NCI-H748 (cell line): ENCODE results near the gene PACSIN1.

Source experiments
- DNase-seq: peaks from one replicate; lab custom pipeline; 2025; ENCODE audit not compliant: unreplicated experiment; lab: John Stamatoyannopoulos, UW

PACSIN1 gene

DNA sequence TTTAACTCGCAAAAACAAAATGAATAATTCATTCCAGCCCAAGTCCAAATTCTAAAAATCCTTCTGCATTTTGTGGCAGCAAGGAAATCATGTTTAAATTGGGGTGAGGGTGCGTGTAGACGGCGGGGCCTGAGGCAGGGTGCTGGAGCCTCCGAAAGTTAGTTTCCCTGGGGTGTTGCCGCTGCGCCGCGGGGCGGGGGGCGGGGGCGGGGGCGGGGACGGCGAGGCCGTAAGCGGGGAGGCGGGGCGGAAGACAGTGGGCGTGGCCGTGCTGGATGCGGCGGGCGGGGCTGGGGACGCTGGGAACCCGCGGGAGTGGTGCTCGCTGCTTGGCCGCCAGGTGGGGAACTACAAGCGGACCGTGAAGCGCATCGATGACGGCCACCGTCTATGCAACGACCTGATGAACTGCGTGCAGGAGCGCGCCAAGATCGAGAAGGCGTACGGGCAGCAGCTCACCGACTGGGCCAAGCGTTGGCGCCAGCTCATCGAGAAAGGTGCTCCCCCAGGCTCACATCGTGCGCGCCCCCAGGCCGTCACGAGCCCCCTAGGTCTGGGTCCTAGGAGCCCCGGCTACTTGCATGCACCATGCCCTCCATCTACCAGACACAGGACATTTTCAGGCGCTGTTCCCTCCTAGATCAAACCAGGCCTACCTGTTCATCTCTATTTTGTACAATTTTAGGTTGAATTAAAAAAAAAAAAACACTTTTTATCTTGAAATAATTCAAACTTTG, 61.3 kb downstream of the PACSIN1 start:
- peak; percentile 96 for DNase-seq

DNA sequence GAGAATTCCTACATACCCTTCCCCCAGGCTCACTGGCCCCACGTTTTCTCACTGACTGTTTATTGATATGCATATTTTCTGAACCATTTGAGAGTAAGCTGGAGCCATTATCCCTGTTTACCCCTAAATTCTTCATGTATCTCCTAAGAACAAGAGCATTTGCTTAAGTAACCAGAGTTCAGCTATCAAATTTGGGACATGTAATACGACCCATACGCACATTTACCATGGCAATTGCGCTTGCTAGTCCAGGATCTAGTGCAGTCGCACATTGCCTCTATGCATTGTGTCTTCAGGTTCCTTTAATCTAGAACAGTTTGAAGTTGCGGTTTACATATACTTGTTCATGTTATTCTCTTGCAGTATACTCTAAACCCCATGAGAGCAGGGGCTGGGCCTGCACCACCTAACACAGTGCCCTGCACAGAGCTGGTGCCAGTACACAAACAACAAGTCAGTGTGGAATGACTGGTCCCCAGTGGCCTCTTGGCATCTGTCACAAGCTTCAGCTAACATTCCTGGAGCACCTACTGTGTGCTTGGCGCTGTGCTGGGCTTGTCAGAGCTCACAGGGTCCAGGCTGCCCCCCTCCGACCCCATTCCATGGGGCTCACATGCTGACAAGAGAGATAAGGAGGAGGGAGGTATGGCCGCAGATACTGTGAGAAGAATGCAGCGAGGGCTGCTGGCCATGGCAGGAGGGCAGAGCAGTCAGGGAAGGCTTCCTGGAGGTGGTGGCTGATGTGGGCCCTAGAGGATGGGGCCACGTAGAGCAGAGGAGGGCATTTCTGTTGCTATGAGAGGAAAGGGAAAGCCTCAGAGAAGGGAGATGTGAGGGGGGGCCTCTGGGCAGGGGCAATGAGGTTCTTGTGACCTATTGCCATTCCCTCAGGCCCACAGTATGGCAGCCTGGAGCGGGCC, 62.1 kb downstream of the PACSIN1 start:
- DNase-seq, result peak; percentile 26

DNA sequence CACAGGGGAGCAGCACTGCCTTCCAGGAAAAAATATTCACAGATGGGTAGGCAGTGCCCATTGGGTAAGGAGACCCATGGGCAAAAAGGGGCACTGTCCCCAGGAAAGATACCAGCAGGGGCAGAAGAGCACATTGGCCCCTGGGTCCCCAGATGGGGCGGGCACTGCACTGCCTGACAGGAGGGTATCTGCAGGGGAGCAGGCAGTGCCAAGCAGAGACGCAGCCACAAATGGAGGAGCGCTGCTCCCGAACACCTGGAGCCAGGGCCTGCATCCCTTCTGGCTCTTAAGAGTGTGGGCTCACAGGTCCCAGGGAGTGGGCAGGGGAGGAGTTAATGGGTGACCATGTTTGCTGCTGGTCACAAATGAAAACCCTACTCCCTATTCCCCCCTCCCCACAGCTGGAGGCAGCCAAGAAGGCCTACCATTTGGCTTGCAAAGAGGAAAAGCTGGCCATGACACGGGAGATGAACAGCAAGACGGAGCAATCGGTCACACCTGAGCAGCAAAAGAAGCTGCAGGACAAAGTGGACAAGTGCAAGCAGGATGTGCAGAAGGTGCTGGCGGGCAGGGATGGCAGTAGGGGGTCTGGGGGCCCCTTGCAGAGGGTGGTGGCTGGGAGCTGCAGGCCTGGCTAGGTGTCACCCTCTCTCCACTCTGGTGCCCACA, 63.3 kb downstream of the PACSIN1 start:
- DNase-seq, result no peak

DNA sequence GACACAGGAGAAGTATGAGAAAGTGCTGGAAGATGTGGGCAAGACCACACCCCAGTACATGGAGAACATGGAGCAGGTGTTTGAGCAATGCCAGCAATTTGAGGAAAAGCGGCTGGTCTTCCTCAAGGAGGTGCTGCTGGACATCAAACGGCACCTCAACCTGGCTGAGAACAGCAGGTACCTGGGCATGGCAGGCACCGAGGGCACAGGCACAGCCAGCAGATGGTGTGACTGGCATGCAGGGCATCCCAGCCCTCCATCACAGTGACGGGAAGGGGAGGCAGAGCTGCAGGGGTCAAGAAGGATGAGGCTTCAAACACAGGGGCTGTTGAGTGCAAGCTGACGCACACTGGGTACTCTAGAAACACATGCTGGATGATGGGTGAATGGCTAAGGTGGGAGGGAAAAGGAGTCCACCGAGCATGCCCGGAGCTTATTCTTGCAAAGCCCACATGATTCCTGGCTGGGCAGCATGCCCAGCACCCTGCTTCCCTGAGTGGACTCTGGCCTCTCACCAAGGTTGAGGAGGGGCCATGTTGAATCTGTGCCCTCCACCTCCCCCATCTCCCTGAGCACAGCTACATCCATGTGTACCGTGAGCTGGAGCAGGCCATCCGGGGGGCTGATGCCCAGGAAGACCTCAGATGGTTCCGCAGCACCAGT, 63.9 kb downstream of the PACSIN1 start:
- DNase-seq, result peak; percentile 19

DNA sequence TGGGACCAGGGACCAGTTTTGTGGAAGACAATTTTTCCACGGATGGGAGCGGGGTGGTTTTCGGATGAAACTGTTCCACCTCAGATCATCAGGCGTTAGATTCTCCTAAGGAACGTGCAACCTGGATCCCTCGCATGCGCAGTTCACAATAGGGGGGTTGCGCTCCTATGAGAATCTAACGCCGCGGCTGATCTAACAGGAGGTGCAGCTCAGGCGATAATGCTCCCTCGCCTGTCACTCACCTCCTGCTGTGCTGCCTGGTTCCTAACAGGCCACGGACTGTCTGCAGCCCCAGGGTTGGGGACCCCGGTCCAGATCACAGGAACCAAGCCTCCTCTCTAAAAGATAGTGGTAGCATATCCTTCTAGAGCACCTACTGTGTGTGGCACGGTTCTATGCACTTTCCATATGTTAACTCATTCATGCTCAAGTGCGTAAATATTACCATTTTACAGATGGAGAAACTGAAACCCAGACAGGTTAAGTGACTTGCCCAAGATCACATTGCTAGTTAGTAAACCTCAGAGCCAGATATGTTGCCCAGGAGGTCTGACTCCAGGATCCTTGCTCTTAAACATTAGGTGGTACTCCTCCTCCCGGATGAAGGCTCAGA, 65.0 kb downstream of the PACSIN1 start:
- no peak for DNase-seq

DNA sequence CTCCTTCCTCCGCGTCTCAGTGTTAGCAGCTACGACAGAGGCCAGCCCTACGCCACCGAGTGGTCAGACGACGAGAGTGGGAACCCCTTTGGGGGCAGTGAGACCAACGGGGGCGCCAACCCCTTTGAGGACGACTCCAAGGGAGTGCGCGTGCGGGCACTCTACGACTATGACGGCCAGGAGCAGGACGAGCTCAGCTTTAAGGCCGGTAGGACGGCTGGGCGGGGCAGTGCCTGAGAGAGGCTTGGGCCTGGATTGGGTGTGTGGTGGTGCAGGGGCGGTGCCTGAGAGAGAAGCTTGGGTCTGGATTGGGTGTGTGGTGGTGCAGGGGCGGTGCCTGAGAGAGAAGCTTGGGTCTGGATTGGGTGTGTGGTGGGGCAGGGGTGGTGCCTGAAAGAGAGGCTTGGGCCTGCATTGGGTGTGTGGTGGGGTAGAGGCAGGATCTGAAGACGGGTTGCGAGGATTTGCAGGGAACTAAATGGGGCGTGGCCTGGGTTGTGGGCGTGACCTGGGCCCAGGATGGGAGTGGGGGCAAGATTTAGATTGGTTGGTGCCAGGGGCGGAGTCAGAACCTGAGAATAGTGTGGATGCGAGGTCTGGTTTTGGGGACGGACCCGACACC, 65.8 kb downstream of the PACSIN1 start:
- DNase-seq, result no peak

DNA sequence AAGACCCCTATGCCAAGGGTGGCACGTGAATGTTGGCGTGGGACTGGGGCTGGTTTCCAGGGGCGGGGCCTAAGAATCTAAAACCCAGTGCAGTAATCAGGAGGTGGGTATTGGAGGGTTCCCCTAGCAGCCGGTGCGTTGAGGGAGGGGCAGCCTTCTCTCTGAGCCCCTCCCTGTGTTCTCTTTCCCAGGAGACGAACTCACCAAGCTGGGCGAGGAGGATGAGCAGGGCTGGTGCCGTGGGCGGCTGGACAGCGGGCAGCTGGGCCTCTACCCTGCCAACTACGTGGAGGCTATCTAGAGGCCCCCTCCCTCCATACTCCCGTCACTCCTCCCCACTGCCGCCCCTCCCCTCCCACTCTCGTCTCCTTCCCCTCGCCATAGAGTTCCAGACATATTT, 66.4 kb downstream of the PACSIN1 start:
- no peak for DNase-seq

DNA sequence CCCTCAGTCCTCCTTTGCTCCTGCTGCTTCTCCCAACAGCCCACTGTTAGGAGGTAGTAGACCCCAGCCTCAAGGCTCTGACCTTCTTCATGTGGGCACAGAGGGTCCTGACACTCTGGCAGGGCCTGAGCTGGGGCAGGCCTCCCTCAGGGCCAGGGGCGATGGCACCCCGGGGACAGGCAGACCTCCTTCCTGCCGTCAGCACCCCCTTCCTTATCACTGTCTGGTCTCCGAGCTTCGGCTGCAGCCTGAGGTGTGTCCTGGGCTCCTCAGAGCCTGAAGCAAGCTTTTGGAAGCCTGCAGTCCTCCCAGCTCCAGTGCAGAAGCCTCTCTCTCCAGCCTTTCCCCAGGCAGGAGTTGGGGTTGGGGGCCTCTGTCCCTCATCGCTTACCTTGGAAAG, 68.3 kb downstream of the PACSIN1 start:
- DNase-seq, result no peak

DNA sequence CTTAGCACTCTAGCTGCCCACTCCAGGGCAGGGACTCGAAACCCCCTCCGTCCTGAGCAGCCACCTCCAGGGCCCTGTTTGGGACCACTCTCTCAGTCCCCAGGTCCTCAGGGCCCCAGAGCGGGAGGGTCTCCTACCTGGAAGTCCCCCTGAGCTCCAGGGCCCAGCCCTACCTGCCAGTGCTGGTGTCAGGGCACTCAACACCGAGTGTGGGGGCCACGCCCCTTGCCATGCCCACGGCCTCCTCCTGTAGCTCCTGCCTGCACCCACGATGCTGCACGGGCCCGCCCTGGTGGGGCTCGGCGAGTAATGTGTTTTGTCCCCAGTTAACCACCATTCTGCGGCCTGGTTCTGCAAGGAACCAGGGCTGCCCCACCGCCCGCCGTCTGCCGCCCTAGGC, 68.8 kb downstream of the PACSIN1 start:
- DNase-seq, result no peak

DNA sequence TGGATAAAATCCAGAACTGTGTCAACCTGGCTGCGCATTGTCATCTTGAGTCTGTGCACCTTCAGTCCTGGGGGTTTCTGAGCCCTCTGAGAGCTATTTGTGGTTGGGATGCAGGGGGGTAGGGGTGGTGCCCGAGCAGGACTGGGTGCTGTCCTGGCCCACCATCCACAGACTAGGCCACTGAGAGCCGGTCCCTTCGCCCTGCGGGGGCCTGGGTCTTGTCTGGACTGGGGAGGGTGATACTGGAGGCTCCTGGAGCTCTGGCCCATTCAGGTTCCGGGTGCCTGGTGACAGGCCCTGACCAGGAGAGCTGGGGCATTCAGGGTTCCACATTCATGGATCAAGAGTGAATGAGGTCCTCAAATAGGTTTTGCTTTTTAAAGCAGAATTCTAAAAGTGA, 69.3 kb downstream of the PACSIN1 start:
- no peak for DNase-seq

DNA sequence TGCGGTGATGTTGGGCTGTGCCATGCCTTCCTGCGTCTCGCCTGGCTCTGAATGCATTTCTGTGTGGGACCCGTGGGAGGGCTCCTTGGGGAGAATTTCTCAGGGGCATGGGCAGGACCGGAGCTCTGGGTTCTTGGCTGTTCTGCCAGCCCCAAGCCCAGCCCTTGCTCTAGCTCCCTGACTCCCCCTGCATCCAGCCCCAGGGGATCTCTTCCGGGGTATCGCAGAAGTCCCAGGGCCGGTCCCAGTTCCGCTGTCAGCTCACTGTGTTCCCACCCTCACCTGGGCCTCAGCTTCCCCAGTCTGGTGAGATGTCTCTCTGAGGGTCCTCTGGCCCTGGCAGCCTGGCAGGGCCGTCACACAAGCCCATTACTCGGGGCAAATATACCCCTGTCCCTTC, 69.8 kb downstream of the PACSIN1 start:
- DNase-seq, result no peak

DNA sequence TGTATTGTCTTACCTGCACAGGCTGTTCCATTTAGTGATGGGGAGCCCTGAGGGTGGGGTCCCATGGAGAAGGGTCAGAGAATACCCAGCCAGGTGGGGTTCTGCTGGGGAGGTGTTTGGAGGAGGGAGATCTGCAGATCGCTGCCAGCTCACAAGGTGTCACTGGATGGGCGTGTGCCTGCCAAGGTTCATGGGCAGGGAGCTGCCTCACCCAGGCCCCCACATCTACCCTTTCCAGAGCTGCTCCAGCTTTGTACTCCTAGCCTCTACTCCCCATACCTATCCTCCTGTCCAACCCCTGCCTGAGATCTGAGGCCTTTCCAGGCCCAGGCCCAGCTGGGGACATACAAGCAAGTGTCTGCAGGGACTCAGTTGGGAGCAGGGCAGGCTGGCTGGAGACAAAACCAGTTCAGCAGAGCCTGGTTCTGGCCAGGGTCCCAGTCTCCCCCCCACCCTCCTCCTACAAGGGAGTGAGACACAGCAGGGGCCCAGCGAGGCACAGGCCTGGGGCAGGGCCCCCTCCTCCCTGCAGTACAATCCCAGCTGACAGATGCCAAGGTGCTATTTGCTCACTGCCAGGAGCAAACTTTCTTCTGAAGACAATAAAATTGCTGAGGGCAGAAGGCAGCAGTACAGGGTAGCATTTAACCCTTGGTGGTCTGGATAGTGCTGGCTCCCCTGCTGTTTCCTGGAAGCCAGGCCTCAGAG, 70.5 kb downstream of the PACSIN1 start:
- no peak for DNase-seq

DNA sequence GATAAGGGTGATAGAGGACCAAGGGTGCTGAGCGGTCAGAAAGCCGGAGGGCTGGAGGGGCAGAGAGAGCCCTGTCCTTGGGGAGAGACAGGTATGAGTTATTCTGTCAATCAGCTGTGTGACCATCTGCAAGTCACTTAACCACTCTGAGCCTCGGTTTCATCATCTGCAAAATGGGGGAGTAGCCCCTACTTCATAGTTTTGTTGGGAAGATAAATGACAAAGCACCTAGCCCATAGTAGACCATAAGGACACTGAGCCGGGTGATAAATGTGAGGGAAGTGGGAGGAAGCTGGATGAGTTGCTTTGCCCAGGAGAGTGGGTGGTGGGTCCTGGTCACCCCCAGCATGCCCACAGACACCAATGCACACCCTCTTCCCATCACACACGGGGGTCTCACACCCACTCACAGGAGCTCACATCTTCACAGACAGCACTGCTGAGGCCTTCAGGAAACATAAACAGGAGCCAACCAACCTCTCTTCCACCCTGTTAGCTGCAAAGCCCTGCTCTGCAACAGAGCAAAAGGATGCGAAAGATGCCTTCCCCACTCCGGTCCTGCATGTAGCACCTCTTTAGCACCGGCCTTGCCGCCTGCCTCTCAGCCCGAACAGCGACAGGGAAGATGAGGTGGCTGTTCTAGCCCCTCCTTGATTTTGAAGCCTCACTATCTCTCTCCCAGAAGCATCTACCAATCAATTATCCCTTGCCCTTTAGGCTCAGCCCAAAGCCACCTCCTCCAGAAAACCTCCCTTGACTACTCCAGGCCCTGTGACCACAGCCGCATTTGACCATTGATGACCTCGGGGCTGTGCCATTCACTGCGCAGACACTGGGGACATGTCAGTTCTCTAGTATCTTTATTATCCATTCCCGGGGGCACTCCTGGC, 71.3 kb downstream of the PACSIN1 start:
- no peak for DNase-seq

DNA sequence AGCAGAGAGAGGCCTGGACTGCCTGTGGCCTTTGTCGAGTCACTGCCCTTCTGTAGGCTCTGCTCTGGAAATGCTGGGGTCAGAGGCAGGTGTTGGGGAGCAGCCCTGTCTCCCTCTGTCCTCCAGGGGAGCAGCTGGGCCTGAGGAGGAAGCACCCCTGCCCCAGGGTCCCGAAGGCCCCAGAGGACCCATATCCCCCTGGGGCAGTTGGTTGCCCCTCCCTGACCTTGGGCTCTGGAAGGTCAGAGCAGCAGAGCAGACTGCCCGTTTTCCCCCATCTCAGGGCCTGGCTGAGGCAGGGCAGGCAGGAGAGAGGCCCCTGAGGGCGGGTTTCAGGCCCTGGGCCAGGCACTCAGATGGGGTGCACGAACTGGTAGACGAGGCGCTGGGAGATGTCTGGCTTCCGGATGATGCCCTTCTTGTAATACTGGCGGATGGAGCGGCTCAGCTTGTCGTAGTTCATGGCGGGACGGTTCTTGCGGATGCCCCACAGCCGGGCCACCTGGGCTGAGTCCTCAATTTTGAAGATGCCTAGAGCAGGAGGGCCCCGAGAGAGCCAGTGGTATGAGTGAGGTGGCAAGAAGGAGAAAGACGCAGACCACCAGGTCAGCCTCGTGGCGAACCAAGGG, 72.2 kb downstream of the PACSIN1 start:
- DNase-seq, result no peak

DNA sequence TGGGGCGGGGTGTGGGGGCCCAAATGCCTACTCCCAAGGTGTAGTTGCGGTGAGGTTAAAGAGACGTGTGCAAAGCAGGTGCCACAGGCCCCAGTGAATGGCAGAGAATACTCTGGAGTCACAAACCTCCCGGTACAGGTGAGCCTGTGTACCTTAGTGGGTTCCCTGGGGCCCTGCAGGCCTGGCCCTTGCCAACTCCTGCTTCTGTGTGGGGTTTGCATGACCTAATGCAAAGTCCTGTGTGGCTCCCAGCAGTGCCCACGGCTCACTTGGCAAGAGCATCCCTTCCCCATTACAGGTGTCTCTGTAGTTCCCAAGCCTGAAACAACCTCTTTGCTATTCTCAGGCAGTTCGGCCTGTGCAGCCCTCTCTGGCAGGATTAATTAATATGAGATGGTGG, 72.7 kb downstream of the PACSIN1 start:
- no peak for DNase-seq

DNA sequence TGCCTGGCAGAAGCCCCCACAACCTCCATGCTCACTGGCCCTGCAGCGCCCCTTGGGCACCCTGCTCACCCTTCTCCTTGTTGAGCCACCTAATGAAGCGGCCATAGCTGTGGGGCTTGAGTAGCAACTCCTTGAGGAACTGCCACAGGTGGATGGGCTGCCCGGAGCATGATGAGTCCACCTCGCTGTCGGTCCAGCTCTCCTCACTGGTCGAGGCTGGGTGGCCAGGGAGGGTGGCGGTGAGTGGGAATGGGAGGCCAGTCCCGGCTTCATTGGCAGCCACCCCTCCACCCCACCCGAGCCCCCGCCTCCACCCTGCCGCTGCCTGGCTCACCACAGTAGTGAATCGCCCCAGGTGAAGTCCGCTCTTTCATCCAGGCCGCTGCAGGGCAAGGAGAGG, 73.3 kb downstream of the PACSIN1 start:
- DNase-seq, result no peak

DNA sequence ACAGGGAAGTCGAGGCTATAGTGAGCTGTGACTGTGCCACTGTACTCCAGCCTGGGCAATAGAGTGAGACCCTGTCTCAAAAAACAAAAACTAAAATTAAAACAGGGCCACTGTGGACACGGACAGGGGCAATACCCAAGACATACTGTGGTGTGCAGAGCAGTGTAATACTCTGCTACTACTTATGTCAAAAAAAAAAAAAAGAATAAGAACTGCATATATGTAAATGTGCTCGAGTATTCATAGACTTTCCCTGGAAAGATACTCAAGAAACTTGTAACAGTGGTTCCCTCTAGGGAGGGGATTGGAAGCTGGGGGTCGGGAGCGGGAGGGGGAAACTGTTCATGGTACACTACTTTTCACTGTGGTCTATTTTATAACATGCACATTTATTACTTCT, 74.3 kb downstream of the PACSIN1 start:
- no peak for DNase-seq

DNA sequence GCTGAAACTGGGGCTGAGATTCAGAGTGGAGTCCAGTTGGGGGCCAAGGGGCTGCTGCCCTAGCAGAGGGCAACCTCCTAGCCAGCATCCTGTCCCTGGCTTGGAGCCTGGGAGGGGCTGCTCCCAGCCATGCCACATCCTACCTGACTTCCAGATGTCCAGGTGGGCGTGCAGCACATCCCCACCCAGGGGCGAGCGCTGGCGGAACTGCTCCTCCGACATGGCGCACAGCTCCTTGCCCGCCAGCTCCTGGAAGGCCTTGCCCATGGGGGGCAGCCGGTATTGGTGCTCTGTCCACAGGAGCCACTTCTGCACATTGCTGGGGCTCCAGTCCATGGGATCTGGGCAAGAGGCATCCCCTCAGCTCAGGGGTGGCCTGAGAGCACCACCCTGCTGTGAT, 75.0 kb downstream of the PACSIN1 start:
- no peak for DNase-seq
